HFFc6 (cell line): ENCODE data around the gene MAP3K12. TPM values are rescaled to one million over a fixed set of nuclear protein-coding genes. Genes with fewer than 3 reads are reported as not detected.
A peak's percentile ranks its signal among the peaks of the same experiment; 100 is the strongest.
"Not testable (repeated sequence)": the region's sequence is repeated elsewhere in the genome, so short reads cannot be mapped to it uniquely, and the experiment has no call there.

Experiments used
- DNase-seq: peaks from one replicate; pipeline ENCODE4 v3.0.0-alpha.2; 2018
- H3K27ac Mint-ChIP-seq: 2 replicates; pipeline ENCODE4 v1.8.0; 2020; ENCODE audit warnings: mild to moderate bottlenecking, mixed read lengths
- H3K27me3 Mint-ChIP-seq: 2 replicates; pipeline ENCODE4 v1.8.0; 2021; ENCODE audit warnings: mild to moderate bottlenecking, moderate library complexity, mixed read lengths; ENCODE audit not compliant: insufficient read depth
- H3K36me3 Mint-ChIP-seq: 2 replicates; pipeline ENCODE4 v1.8.0; 2021; ENCODE audit warnings: low read depth, mixed read lengths
- H3K4me1 Mint-ChIP-seq: 2 replicates; pipeline ENCODE4 v1.8.0; 2020; ENCODE audit warnings: low read depth, mixed read lengths
- H3K4me3 Mint-ChIP-seq: 2 replicates; pipeline ENCODE4 v1.8.0; 2020; ENCODE audit warnings: mild to moderate bottlenecking, moderate library complexity, mixed read lengths
- H3K9me3 Mint-ChIP-seq: 2 replicates; pipeline ENCODE4 v1.8.0; 2020; ENCODE audit warnings: mild to moderate bottlenecking, mixed read lengths
- CTCF ChIP-seq: fragments of 200-600 bp; sonication (generic); IDR thresholded peaks from 2 replicates; pipeline ENCODE4 v1.5.0; 2021; ENCODE audit warnings: antibody characterized with exemption, mild to moderate bottlenecking
- total RNA-seq, 6 experiments: library from RNA; stranded (reverse); fragmentation: NEBNext Ultra II Directional; extraction: Animal tissue kit (Norgen Biotek cat#: 25700); gene quantifications; 2 replicates in 1 of 6; 3 replicates in 5 of 6; pipeline ENCODE4 v1.2.3, GENCODE V29; 2021

Gene MAP3K12
- total RNA-seq, 6 experiments from 2014 or later, result 21.2 to 26.5 (median 23.5) TPM

GRCh38 chr12:53454707-53455106 is 44.6 kb downstream of the MAP3K12 start:
- DNase-seq, result no peak
- Mint-ChIP-seq H3K27me3 (peaks cover 13% of the 10 kb centered on the region), H3K4me3 (peak overlapping the region; percentile 93), H3K36me3 (peaks cover 48% of the 10 kb centered on the region), H3K9me3 (no peaks in the 10 kb centered on the region), H3K27ac (peak overlapping the region; percentile 99), H3K4me1 (peaks cover 51% of the 10 kb centered on the region)
- no peak for TF ChIP-seq CTCF

GRCh38 chr12:53453953-53454640 is 45.2 kb downstream of the MAP3K12 start:
- peak overlapping the region; percentile 99 for H3K27ac Mint-ChIP-seq
- peaks cover 44% of the 10 kb centered on the region for H3K36me3 Mint-ChIP-seq
- no peaks in the 10 kb centered on the region for H3K9me3 Mint-ChIP-seq
- no peak for TF ChIP-seq CTCF
- peak overlapping the region; percentile 93 for H3K4me3 Mint-ChIP-seq
- peaks cover 12% of the 10 kb centered on the region for H3K27me3 Mint-ChIP-seq
- H3K4me1 Mint-ChIP-seq, result peaks cover 46% of the 10 kb centered on the region
- no peak for DNase-seq

- peak overlapping the region; percentile 93 for H3K4me3 Mint-ChIP-seq
- peak overlapping the region; percentile 99 for H3K27ac Mint-ChIP-seq
- H3K27me3 Mint-ChIP-seq, result peaks cover 8% of the 10 kb centered on the region
- no peaks in the 10 kb centered on the region for H3K9me3 Mint-ChIP-seq
- peaks cover 44% of the 10 kb centered on the region for H3K4me1 Mint-ChIP-seq
- peak; percentile 73 for DNase-seq
- TF ChIP-seq CTCF, result peak; percentile 77
- H3K36me3 Mint-ChIP-seq, result peaks cover 48% of the 10 kb centered on the region
Observed at GRCh38 chr12:53452159-53453077, 46.8 kb downstream of the MAP3K12 start.

GRCh38 chr12:53451661-53452158 is 47.5 kb downstream of the MAP3K12 start, which contains the start of gene PCBP2:
Gene PCBP2, plus strand, starts transcription at chr12:53452102. Its CDS starts 2,699 bp downstream, at chr12:53454801.
- Mint-ChIP-seq H3K9me3 (no peaks in the 10 kb centered on the region), H3K4me3 (peak within 1 kb of the TSS; percentile 93), H3K27me3 (peaks cover 8% of the 10 kb centered on the region), H3K27ac (peak within 1 kb of the TSS; percentile 99), H3K4me1 (peaks cover 43% of the 10 kb centered on the region), H3K36me3 (peaks cover 44% of the 10 kb centered on the region)
- peak; percentile 100 for DNase-seq
- TF ChIP-seq CTCF, result peak; percentile 85

- H3K4me3 Mint-ChIP-seq, result no peak overlapping the region
- peaks cover 8% of the 10 kb centered on the region for H3K27me3 Mint-ChIP-seq
- H3K4me1 Mint-ChIP-seq, result peaks cover 40% of the 10 kb centered on the region
- no peak for DNase-seq
- no peak for TF ChIP-seq CTCF
- H3K27ac Mint-ChIP-seq, result no peak overlapping the region
- no peaks in the 10 kb centered on the region for H3K9me3 Mint-ChIP-seq
- H3K36me3 Mint-ChIP-seq, result peaks cover 47% of the 10 kb centered on the region
Observed at GRCh38 chr12:53450936-53451335, 48.3 kb downstream of the MAP3K12 start.

GRCh38 chr12:53444593-53445325 is 54.5 kb downstream of the MAP3K12 start:
- Mint-ChIP-seq H3K4me1 (peaks cover 34% of the 10 kb centered on the region), H3K36me3 (peaks cover 34% of the 10 kb centered on the region)
- not testable (repeated sequence) for DNase-seq, H3K9me3 Mint-ChIP-seq, H3K4me3 Mint-ChIP-seq, H3K27me3 Mint-ChIP-seq, H3K27ac Mint-ChIP-seq
